ENCODE results near the gene ONECUT3. TPM values are rescaled to one million over a fixed set of nuclear protein-coding genes. Genes with fewer than 3 reads are reported as not detected.

The ONECUT3 gene
- total and polyA plus RNA-seq, 2 donors (not counting 3 experiments of a cell fraction or from before 2014, with no cell fraction given): not detected

DNA sequence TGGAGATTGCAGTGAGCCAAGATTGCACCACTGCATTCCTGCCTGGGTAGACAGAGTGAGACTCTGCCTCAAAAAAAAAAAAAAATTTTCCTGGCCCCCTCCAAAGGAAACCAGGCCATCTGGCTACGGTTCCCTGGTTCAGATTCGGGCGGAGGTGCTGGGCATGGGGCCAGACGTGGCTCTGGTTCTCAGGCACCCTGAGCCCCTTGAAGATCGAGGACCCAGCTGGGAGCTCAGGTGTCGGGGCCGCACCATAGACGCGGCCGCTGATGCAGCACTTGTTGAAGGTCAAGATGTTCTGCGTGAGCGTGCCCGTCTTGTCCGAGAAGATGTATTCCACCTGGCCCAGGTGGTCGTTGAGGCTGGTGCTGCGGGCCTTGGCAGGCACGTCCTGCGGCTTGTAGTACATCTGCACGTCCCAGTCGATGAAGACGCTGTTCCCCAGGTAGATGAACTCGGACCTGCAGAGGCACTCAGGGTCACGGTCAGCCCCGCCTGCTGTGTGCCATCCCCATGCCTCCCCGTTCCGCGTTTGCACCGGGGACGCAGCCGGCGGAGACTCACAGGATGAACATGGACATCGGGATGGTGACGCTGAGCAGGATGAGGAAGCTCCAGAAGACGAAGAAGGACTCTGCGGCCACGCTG is 46.5 kb downstream of the ONECUT3 start:
- BruUV-seq (replicated peaks): no TSS peak
- no peaks in the 10 kb centered on the region for H3K4me1 ChIP-seq (ENCODE audit: control insufficient read depth, extremely low read depth, insufficient read depth, low read length)
- no peaks in the 10 kb centered on the region for H3K9me3 ChIP-seq (replicated peaks; ENCODE audit: control insufficient read depth, insufficient read depth, low read length)
- TF ChIP-seq JUN (IDR thresholded peaks at IDR 0.05; ENCODE audit: borderline replicate concordance, insufficient read depth, insufficient read length, low read depth): no peak
- TF ChIP-seq POLR2AphosphoS5 (IDR thresholded peaks at IDR 0.05; ENCODE audit: insufficient read depth, low read depth, low read length): no peak
- TF ChIP-seq MYC (IDR thresholded peaks at IDR 0.05; ENCODE audit: low read depth, low read length): no peak
- TF ChIP-seq, protein P1, sequence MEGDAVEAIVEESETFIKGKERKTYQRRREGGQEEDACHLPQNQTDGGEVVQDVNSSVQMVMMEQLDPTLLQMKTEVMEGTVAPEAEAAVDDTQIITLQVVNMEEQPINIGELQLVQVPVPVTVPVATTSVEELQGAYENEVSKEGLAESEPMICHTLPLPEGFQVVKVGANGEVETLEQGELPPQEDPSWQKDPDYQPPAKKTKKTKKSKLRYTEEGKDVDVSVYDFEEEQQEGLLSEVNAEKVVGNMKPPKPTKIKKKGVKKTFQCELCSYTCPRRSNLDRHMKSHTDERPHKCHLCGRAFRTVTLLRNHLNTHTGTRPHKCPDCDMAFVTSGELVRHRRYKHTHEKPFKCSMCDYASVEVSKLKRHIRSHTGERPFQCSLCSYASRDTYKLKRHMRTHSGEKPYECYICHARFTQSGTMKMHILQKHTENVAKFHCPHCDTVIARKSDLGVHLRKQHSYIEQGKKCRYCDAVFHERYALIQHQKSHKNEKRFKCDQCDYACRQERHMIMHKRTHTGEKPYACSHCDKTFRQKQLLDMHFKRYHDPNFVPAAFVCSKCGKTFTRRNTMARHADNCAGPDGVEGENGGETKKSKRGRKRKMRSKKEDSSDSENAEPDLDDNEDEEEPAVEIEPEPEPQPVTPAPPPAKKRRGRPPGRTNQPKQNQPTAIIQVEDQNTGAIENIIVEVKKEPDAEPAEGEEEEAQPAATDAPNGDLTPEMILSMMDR (IDR thresholded peaks at IDR 0.05; ENCODE audit: extremely low read depth in 1 of 2, insufficient read depth in 1 of 2, low read depth in 1 of 2, low read length in 2 of 2): no peak
- TF ChIP-seq, protein P2, sequence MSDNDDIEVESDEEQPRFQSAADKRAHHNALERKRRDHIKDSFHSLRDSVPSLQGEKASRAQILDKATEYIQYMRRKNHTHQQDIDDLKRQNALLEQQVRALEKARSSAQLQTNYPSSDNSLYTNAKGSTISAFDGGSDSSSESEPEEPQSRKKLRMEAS (IDR thresholded peaks at IDR 0.05; ENCODE audit: insufficient read depth, insufficient read length): no peak
- TF ChIP-seq FOS (IDR thresholded peaks at IDR 0.05; ENCODE audit: borderline replicate concordance, insufficient read depth, low read length): no peak
- no peak for TF ChIP-seq GATA2 (IDR thresholded peaks at IDR 0.05; ENCODE audit: insufficient read depth, insufficient read length, low read depth, low read length)
- TF ChIP-seq POLR2A (IDR thresholded peaks at IDR 0.05; ENCODE audit: low read depth, low read length): no peak
- no peak for TF ChIP-seq EZH2 (IDR thresholded peaks at IDR 0.05; ENCODE audit: borderline replicate concordance, low read depth, low read length, severe bottlenecking)
- dilution Hi-C loops (cut with MboI; ENCODE audit: extremely low pct_ligation_motif_present, low sequenced_read_pairs) (no loop called here), intact Hi-C loops (cut with micrococcal nuclease) (loop anchor here (5.0 kb wide), 1 partner anchor 128 kb away; no protein-coding TSS in a partner anchor)
- H3K9me1 ChIP-seq (replicated peaks; ENCODE audit: control insufficient read depth, extremely low read depth, insufficient read depth, low read length): no peaks in the 10 kb centered on the region
- FAIRE-seq (no peak), DNase-seq (ENCODE audit: low read depth, low spot score) (no peak)
- ChIA-PET CTCF (interaction anchor here (1.0 to 3.4 kb wide), 3 partner anchors 17 to 253 kb away, joined by 3 to 18 read pairs (median 6); no protein-coding TSS in a partner anchor), POLR2A (no interaction called here)
- no peak overlapping the region for H3K27ac ChIP-seq (ENCODE audit: insufficient read depth, low read depth, low read length)
- H3K36me3 ChIP-seq (ENCODE audit: control insufficient read depth in 2 of 2, extremely low read depth in 1 of 2, insufficient read depth in 2 of 2, low read length in 2 of 2): no peaks in the 10 kb centered on the region
- H2AFZ ChIP-seq (ENCODE audit: low read depth, low read length): no peak overlapping the region
- H4K20me1 ChIP-seq (replicated peaks; ENCODE audit: control insufficient read depth, extremely low read depth, insufficient read depth, low read length): no peaks in the 10 kb centered on the region
- no peak overlapping the region for H3K4me3 ChIP-seq (replicated peaks in 1 of 3; ENCODE audit: insufficient read depth in 1 of 3, low read depth in 1 of 3, low read length in 3 of 3)
- no peak overlapping the region for H3K9ac ChIP-seq (replicated peaks; ENCODE audit: extremely low read depth, insufficient read depth, low read length)
- no peaks in the 10 kb centered on the region for H3K79me2 ChIP-seq (ENCODE audit: control insufficient read depth, insufficient read depth, low read length)
- no peak overlapping the region for H3K4me2 ChIP-seq (ENCODE audit: insufficient read depth, low read length)
- no peaks in the 10 kb centered on the region for H3K27me3 ChIP-seq (ENCODE audit: control insufficient read depth in 2 of 2, insufficient read depth in 2 of 2, low read length in 2 of 2)
